GM12892 (cell line): ENCODE data around the gene UBE2M.

Experiments used
- POLR2A ChIP-seq: IDR thresholded peaks from 2 replicates; pipeline ENCODE4 v1.6.1; 2011; ENCODE audit warnings: low read depth, low read length, control low read depth
- POLR2AphosphoS5 ChIP-seq: IDR thresholded peaks from 2 replicates; pipeline ENCODE4 v1.6.1; 2011; ENCODE audit warnings: low read depth, low read length, control low read depth

DNA sequence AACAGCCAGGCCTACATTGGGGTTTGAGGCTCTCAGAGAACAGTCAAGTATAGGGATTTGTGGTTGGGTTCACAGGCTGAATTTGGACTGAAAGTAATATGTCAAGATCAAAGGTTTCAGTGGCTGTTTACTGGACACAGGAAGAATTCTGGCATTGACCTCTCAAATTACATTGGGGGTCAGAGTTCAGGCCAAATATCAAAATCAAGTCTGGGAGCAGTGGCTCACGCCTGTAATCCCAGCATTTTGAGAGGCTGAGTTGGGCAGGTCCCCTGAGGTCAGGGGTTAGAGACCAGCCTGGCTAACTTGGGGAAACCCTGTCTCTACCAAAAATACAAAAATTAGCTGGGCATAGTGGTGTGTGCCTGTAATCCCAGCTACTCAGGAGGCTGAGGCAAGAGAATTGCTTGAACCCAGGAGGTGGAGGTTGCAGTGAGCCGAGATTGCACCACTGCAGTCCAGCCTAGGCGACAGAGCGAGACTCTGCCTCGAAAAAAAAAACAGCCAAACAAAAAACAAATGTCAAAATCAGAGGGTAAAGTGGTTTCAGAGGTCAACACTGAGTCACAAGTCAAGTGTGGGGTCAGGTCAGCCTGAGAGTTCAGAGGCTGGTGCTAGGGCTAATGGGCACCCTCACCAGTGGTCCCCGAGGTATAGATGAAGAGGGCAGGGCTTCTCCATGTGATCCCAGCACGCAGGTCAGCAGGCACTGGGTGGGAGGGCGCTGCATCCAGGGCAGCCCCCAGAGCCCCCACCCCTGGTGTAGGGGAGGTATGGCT lies 48.1 kb downstream of the UBE2M start:
- TF ChIP-seq POLR2AphosphoS5 (no peak), POLR2A (no peak)
